ENCODE data around the gene C1orf122.

DNA sequence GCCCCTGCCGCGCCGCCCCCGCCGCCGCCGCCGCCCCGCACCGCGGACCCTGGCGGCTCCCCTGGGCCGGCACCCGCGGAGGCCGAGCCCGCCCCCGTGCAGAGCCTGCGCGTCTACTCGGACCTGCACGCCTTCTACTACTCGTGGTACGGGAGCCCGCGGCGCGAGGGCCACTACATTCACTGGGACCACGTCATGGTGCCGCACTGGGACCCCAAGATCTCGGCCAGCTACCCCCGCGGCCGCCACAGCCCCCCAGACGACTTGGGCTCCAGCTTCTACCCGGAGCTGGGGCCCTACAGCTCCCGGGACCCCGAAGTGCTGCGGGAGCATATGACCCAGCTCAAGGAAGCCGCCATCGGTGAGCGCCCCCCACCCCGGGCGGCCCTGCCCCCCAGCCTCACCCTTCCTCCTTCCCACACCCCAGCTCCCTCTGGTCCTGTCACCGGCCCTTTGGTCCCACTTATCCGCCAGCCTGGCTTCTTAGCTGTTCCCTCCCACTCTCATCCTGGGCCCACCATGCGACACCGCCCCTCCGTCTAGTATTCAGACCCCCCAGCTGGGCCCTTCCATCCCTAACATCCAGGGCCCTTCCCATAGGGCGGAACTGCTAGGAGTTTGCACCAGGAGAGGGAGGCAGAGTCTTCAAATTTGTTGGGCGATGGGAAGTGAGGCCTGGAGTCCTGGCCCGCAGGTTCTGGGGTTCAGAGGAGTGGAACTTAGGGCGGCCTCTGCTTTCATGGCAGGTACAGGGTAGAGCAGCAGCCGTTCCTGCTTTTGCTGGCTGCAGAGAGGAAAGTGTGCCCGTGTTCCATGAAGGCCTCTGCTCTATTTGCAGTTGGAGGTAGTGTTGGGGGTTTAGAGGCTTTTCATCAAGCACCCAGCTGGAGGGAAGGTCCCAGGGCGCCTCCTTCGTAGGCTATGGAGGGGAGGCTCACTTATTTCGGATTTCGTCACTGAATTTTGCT lies 12.9 kb upstream of the C1orf122 start:
- TF ChIP-seq EZH2 (IDR thresholded peaks at IDR 0.05; ENCODE audit: low read depth, unreplicated experiment) = peak; percentile 3
- TF ChIP-seq CTCF (conservative IDR thresholded peaks at IDR 0.05; ENCODE audit: low read depth in 2 of 2) = peak; percentile 21 to 54; a peak in 2 of 4 replicates
- no peak for TF ChIP-seq POLR2AphosphoS5 (IDR thresholded peaks at IDR 0.05; ENCODE audit: low read depth)
- TF ChIP-seq, protein P1, sequence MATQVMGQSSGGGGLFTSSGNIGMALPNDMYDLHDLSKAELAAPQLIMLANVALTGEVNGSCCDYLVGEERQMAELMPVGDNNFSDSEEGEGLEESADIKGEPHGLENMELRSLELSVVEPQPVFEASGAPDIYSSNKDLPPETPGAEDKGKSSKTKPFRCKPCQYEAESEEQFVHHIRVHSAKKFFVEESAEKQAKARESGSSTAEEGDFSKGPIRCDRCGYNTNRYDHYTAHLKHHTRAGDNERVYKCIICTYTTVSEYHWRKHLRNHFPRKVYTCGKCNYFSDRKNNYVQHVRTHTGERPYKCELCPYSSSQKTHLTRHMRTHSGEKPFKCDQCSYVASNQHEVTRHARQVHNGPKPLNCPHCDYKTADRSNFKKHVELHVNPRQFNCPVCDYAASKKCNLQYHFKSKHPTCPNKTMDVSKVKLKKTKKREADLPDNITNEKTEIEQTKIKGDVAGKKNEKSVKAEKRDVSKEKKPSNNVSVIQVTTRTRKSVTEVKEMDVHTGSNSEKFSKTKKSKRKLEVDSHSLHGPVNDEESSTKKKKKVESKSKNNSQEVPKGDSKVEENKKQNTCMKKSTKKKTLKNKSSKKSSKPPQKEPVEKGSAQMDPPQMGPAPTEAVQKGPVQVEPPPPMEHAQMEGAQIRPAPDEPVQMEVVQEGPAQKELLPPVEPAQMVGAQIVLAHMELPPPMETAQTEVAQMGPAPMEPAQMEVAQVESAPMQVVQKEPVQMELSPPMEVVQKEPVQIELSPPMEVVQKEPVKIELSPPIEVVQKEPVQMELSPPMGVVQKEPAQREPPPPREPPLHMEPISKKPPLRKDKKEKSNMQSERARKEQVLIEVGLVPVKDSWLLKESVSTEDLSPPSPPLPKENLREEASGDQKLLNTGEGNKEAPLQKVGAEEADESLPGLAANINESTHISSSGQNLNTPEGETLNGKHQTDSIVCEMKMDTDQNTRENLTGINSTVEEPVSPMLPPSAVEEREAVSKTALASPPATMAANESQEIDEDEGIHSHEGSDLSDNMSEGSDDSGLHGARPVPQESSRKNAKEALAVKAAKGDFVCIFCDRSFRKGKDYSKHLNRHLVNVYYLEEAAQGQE (IDR thresholded peaks at IDR 0.05; ENCODE audit: unreplicated experiment) = no peak
- no peak for TF ChIP-seq JUNB (IDR thresholded peaks at IDR 0.05; ENCODE audit: unreplicated experiment)
- TF ChIP-seq EZH2phosphoT487 (IDR thresholded peaks at IDR 0.05; ENCODE audit: unreplicated experiment) = no peak
- TF ChIP-seq ZNF462 (CRISPR knock-in tag; IDR thresholded peaks at IDR 0.05) = no peak
- no peak for TF ChIP-seq CREB1 (CRISPR knock-in tag; IDR thresholded peaks at IDR 0.05; ENCODE audit: low read depth)
- no peak for TF ChIP-seq ETS1 (IDR thresholded peaks at IDR 0.05)
- no peak for TF ChIP-seq ZNF331 (CRISPR knock-in tag; IDR thresholded peaks at IDR 0.05; ENCODE audit: low read depth)
- TF ChIP-seq NANOG (IDR thresholded peaks at IDR 0.05; ENCODE audit: borderline replicate concordance) = no peak
- no peak for TF ChIP-seq STAT1 (IDR thresholded peaks at IDR 0.05; ENCODE audit: unreplicated experiment)
